ENCODE results near the gene GSTCD. TPM values are rescaled to one million over a fixed set of nuclear protein-coding genes. Genes with fewer than 3 reads are reported as not detected.

GSTCD gene
- total and polyA plus RNA-seq, 4 donors, result 1.2 to 8.7 (median 4.3) TPM

- DNase-seq (ENCODE audit: low spot score), result no peak
- Histone ChIP-seq H3K4me1 (ENCODE audit: control insufficient read depth in 4 of 4, insufficient read depth in 4 of 4, low read length in 3 of 4) (no peaks in the 10 kb centered on the region), H3K4me3 (ENCODE audit: low read depth in 1 of 3, low read length in 3 of 3) (no peak overlapping the region), H3K9ac (ENCODE audit: low read depth in 1 of 2, low read length in 2 of 2) (no peak overlapping the region), H3K27me3 (ENCODE audit: control insufficient read depth in 4 of 4, insufficient read depth in 4 of 4, low read length in 3 of 4) (no peaks in the 10 kb centered on the region), H3K36me3 (ENCODE audit: control insufficient read depth in 4 of 4, insufficient read depth in 3 of 4, low read depth in 1 of 4, low read length in 3 of 4) (no peaks in the 10 kb centered on the region), H3K9me3 (ENCODE audit: control insufficient read depth in 4 of 4, low read length in 3 of 4) (no peaks in the 10 kb centered on the region), H3K27ac (ENCODE audit: low read depth in 1 of 2, low read length in 2 of 2) (no peak overlapping the region)
- WGBS, result 94% methylated on average over 1 of the region's 1 CpG
- TF ChIP-seq HNF4G (IDR thresholded peaks at IDR 0.05) (no peak), EGR1 (IDR thresholded peaks at IDR 0.05; ENCODE audit: low read depth in 2 of 2) (no peak), GABPA (IDR thresholded peaks at IDR 0.05 in 1 of 2, conservative IDR thresholded peaks at IDR 0.05 in 1 of 2) (no peak), FOXA2 (IDR thresholded peaks at IDR 0.05) (no peak), FOXA1 (IDR thresholded peaks at IDR 0.05) (no peak), RXRA (IDR thresholded peaks at IDR 0.05) (no peak), ATF3 (IDR thresholded peaks at IDR 0.05) (no peak)
Observed at GRCh38 chr4:105805501-105806120, 97.0 kb downstream of the GSTCD start.

- no peaks in the 10 kb centered on the region for H3K4me1 ChIP-seq (ENCODE audit: control insufficient read depth in 4 of 4, insufficient read depth in 4 of 4, low read length in 3 of 4)
- no peaks in the 10 kb centered on the region for H3K36me3 ChIP-seq (ENCODE audit: control insufficient read depth in 4 of 4, insufficient read depth in 3 of 4, low read depth in 1 of 4, low read length in 3 of 4)
- no peaks in the 10 kb centered on the region for H3K27me3 ChIP-seq (ENCODE audit: control insufficient read depth in 4 of 4, insufficient read depth in 4 of 4, low read length in 3 of 4)
- H3K9ac ChIP-seq (ENCODE audit: low read depth in 1 of 2, low read length in 2 of 2), result no peak overlapping the region
- no peak overlapping the region for H3K27ac ChIP-seq (ENCODE audit: low read depth in 1 of 2, low read length in 2 of 2)
- H3K4me3 ChIP-seq (ENCODE audit: low read depth in 1 of 3, low read length in 3 of 3), result no peak overlapping the region
- WGBS, result 90% methylated on average over 2 of the region's 2 CpGs
- no peak for TF ChIP-seq REST (IDR thresholded peaks at IDR 0.05)
- TF ChIP-seq TAF1 (conservative IDR thresholded peaks at IDR 0.05), result no peak
- no peak for TF ChIP-seq MAX (IDR thresholded peaks at IDR 0.05)
- no peak for TF ChIP-seq YY1 (IDR thresholded peaks at IDR 0.05)
- no peak for TF ChIP-seq HNF4G (IDR thresholded peaks at IDR 0.05)
- TF ChIP-seq CTCF (IDR thresholded peaks at IDR 0.05; ENCODE audit: low read depth, low read length, missing input control), result no peak
- TF ChIP-seq GABPA (IDR thresholded peaks at IDR 0.05 in 1 of 2, conservative IDR thresholded peaks at IDR 0.05 in 1 of 2), result no peak
- no peak for TF ChIP-seq HNF4A (conservative IDR thresholded peaks at IDR 0.05)
- no peak for TF ChIP-seq RXRA (IDR thresholded peaks at IDR 0.05)
- no peak for TF ChIP-seq ATF3 (IDR thresholded peaks at IDR 0.05)
- H3K9me3 ChIP-seq (ENCODE audit: control insufficient read depth in 4 of 4, low read length in 3 of 4), result no peaks in the 10 kb centered on the region
- DNase-seq (ENCODE audit: low spot score), result no peak
Observed at GRCh38 chr4:105807496-105807895, 98.9 kb downstream of the GSTCD start.
